Duodenal mucosa (tissue), 2 donors: ENCODE data around the gene PTPRE.

Source experiments
- H3K27ac ChIP-seq: one replicate; pipeline ENCODE4 v1.7.0; 2013; ENCODE audit warnings: low read depth, low read length
- H3K27me3 ChIP-seq, 2 donors: one replicate each; pipeline ENCODE4 v1.7.0; 2013; ENCODE audit warnings: low read length in 2 of 2, control low read depth in 1 of 2; ENCODE audit not compliant: insufficient read depth in 2 of 2, control insufficient read depth in 1 of 2
- H3K36me3 ChIP-seq, 2 donors: one replicate each; pipeline ENCODE4 v1.7.0; 2013; ENCODE audit warnings: low read length in 2 of 2, control low read depth in 1 of 2; ENCODE audit not compliant: insufficient read depth in 2 of 2, control insufficient read depth in 1 of 2
- H3K4me1 ChIP-seq, 2 donors: one replicate each; pipeline ENCODE4 v1.7.0; 2013; ENCODE audit warnings: low read length in 2 of 2, control low read depth in 1 of 2; ENCODE audit not compliant: insufficient read depth in 2 of 2, control insufficient read depth in 1 of 2
- H3K4me3 ChIP-seq, 2 donors: one replicate each; pipeline ENCODE4 v1.7.0; 2013; ENCODE audit warnings: low read length in 2 of 2, low read depth in 1 of 2
- H3K9ac ChIP-seq, 2 donors: one replicate each; pipeline ENCODE4 v1.7.0; 2013; ENCODE audit warnings: low read length in 2 of 2, low read depth in 1 of 2
- H3K9me3 ChIP-seq, 2 donors: one replicate each; pipeline ENCODE4 v1.7.0; 2013; ENCODE audit warnings: low read length in 2 of 2, control low read depth in 1 of 2; ENCODE audit not compliant: control insufficient read depth in 1 of 2

PTPRE gene

GRCh38 chr10:127913368-127913759 lies 6.5 kb downstream of the PTPRE start:
- no peak overlapping the region for H3K27ac ChIP-seq

DNA sequence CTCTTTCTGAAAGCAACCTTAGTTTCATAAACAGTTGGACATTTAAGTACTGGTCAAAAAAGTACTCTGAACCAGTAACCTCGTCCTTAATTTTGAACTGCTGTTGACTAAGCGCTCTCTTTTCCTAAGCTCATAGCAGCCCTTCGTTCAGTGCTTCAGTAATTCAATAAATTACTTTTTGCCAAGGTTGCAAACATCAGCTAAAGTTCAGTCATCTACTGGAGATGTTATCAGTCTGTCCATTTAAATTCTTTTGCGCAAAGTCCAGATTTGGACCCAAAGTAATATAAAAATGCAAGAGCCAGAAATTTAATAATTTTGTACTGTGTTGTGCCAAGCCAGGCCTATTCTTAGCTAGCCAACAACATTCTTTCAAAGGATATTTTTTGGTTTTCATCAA lies 8.4 kb downstream of the PTPRE start:
- peaks cover 8 to 10% of the 10 kb centered on the region in 2 donors for H3K4me1 ChIP-seq
- H3K27ac ChIP-seq, result no peak overlapping the region
- no peaks in the 10 kb centered on the region for H3K9me3 ChIP-seq
- no peak overlapping the region for H3K4me3 ChIP-seq
- no peaks in the 10 kb centered on the region for H3K36me3 ChIP-seq
- no peaks in the 10 kb centered on the region for H3K27me3 ChIP-seq
- no peak overlapping the region for H3K9ac ChIP-seq

More at GRCh38 chr10:127913368-127913759, 6.5 kb downstream of the PTPRE start:
- Histone ChIP-seq H3K36me3 (no peaks in the 10 kb centered on the region), H3K4me1 (peaks cover 17 to 23% of the 10 kb centered on the region in 2 donors), H3K9ac (no peak overlapping the region), H3K9me3 (no peaks in the 10 kb centered on the region), H3K4me3 (no peak overlapping the region), H3K27me3 (no peaks in the 10 kb centered on the region)

- Histone ChIP-seq H3K27me3 (no peaks in the 10 kb centered on the region), H3K4me1 (peaks cover 16 to 17% of the 10 kb centered on the region in 2 donors), H3K4me3 (no peak overlapping the region), H3K27ac (no peak overlapping the region), H3K9ac (no peak overlapping the region), H3K36me3 (no peaks in the 10 kb centered on the region), H3K9me3 (no peaks in the 10 kb centered on the region)
Measured at GRCh38 chr10:127916826-127917225, 9.9 kb downstream of the PTPRE start.

DNA sequence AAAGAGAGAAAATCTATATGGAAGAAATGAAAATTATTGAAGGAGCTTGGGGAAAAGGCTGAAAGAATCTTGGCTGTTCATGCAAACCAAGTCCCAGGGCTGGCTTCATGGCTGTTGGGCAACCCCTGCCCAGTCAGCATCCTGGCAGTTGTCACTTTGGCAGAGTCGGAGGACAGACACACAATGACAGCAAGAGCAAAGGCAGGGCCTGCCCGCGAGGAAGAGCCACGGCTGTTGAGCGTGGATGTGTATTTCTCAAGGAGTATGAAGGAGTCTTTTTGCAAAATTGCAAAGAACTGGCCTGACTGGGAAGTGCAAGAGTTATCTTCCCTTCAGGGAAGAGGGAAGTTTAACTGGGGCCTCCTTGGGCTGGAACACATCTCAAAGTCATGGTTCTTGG lies 11.7 kb downstream of the PTPRE start:
- Histone ChIP-seq H3K36me3 (no peaks in the 10 kb centered on the region), H3K9ac (no peak overlapping the region), H3K27ac (no peak overlapping the region), H3K4me3 (no peak overlapping the region), H3K27me3 (no peaks in the 10 kb centered on the region), H3K4me1 (peaks cover 25% of the 10 kb centered on the region in 2 donors), H3K9me3 (no peaks in the 10 kb centered on the region)

- no peaks in the 10 kb centered on the region for H3K36me3 ChIP-seq
- no peaks in the 10 kb centered on the region for H3K27me3 ChIP-seq
- no peak overlapping the region for H3K9ac ChIP-seq
- H3K9me3 ChIP-seq, result no peaks in the 10 kb centered on the region
- H3K4me3 ChIP-seq, result no peak overlapping the region
- H3K4me1 ChIP-seq, result peaks cover 25% of the 10 kb centered on the region in 2 donors
- H3K27ac ChIP-seq, result no peak overlapping the region
Measured at GRCh38 chr10:127919418-127920271, 12.7 kb downstream of the PTPRE start.

- H3K36me3 ChIP-seq, result no peaks in the 10 kb centered on the region
- H3K9me3 ChIP-seq, result no peaks in the 10 kb centered on the region
- H3K9ac ChIP-seq, result no peak overlapping the region
- H3K4me1 ChIP-seq, result peaks cover 25% of the 10 kb centered on the region in 2 donors
- no peak overlapping the region for H3K4me3 ChIP-seq
- H3K27me3 ChIP-seq, result no peaks in the 10 kb centered on the region
- H3K27ac ChIP-seq, result no peak overlapping the region
Measured at GRCh38 chr10:127920306-127921074, 13.6 kb downstream of the PTPRE start.

- Histone ChIP-seq H3K9ac (no peak overlapping the region), H3K9me3 (no peaks in the 10 kb centered on the region), H3K27me3 (no peaks in the 10 kb centered on the region), H3K36me3 (no peaks in the 10 kb centered on the region), H3K4me3 (no peak overlapping the region), H3K27ac (no peak overlapping the region), H3K4me1 (peaks cover 29% of the 10 kb centered on the region in 2 donors)
Measured at GRCh38 chr10:127921075-127921752, 14.3 kb downstream of the PTPRE start.

DNA sequence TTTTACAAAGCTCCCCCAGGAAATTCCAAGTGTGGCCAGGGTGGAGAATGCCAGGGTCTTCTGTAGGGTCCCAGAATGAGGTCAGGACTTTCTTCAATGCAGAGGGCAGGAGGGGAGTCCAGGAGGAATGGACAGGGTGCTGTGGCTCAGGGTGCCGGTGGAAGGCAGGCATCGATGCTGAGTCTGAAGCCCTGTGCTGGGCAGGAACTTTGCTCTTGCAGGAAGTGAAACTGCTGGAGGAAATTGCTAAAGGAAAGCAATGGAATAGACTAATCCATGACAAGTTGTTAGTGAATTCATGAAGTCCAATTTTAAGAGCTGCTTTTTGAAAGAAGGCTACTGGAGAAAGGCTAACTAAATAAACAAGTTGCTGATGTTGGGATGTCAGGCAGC lies 14.8 kb downstream of the PTPRE start:
- Histone ChIP-seq H3K4me1 (peaks cover 29 to 32% of the 10 kb centered on the region in 2 donors), H3K27me3 (no peaks in the 10 kb centered on the region), H3K27ac (no peak overlapping the region), H3K4me3 (no peak overlapping the region), H3K36me3 (no peaks in the 10 kb centered on the region), H3K9ac (no peak overlapping the region), H3K9me3 (no peaks in the 10 kb centered on the region)

GRCh38 chr10:127922206-127922605 lies 15.3 kb downstream of the PTPRE start:
- Histone ChIP-seq H3K27ac (no peak overlapping the region), H3K36me3 (no peaks in the 10 kb centered on the region), H3K4me1 (peaks cover 29 to 32% of the 10 kb centered on the region in 2 donors), H3K27me3 (no peaks in the 10 kb centered on the region), H3K9ac (no peak overlapping the region), H3K9me3 (no peaks in the 10 kb centered on the region), H3K4me3 (no peak overlapping the region)
